WERI-Rb-1 (cell line): ENCODE measurements around the gene RFX4.

ENCODE experiments used
- DNase-seq: peaks from one replicate; pipeline ENCODE4 v3.0.0-alpha.2; 2020
- H3K27ac ChIP-seq: fragments of 250-450 bp; sonication (Bioruptor Pico); 2 replicates; pipeline ENCODE4 v1.5.1; 2020; ENCODE audit warnings: mild to moderate bottlenecking, moderate library complexity
- H3K27me3 ChIP-seq: fragments of 250-450 bp; sonication (Bioruptor Pico); 2 replicates; pipeline ENCODE4 v1.5.1; 2021; ENCODE audit warnings: mild to moderate bottlenecking, low read depth, moderate library complexity; ENCODE audit not compliant: insufficient read depth, severe bottlenecking
- H3K36me3 ChIP-seq: fragments of 250-450 bp; sonication (Bioruptor Pico); 2 replicates; pipeline ENCODE4 v1.5.1; 2020; ENCODE audit warnings: mild to moderate bottlenecking, moderate library complexity
- H3K4me3 ChIP-seq: 2 replicates; pipeline ENCODE4 v1.5.1; 2011; ENCODE audit warnings: low read depth, mild to moderate bottlenecking, control low read depth, low read length
- H3K9me3 ChIP-seq: fragments of 250-450 bp; sonication (Bioruptor Pico); 2 replicates; pipeline ENCODE4 v1.5.1; 2021; ENCODE audit warnings: mild to moderate bottlenecking, moderate library complexity; ENCODE audit not compliant: severe bottlenecking
- TF ChIP-seq, protein P1 (sequence below): IDR thresholded peaks from 2 replicates; pipeline ENCODE4 v1.5.1; 2011; ENCODE audit warnings: low read depth, mild to moderate bottlenecking, control low read depth, inconsistent platforms, low read length

Gene RFX4

DNA sequence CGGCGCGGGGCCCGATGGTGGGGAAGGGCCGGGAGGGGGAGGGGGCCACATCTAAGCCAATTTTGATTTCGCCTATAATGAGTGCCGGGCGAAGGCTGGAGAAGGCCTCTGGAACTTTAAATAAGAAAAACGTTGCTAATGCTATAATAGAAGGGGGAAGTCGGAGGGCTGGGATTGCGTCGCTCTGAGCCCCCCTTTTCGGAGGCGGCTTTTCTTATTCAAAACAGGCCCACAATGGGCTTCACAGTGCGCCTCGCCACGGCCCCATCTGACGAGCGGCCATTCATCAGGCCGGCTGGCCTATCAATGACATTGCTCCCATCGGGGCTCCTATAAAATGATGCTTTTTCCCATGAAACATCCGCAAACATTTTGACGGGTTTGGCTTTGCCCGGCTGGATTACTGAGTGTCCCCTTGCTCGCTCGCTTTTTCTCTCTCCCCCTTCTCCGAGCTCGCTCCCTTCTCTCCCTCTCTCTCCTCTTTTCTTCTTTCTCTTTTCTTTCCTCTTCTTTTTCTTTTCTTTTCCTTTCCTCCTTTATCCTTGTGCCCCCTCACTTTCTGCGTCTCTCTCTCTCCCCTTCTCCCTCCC, at the start of gene RFX4:
Gene RFX4 (plus strand): TSS at position 364 of the 590 bp plus-strand sequence. CDS start 317 bp downstream, outside the sequence.
- Histone ChIP-seq H3K9me3 (no peaks in the 10 kb centered on the region), H3K27ac (no peak within 1 kb of the TSS), H3K27me3 (peaks cover 90% of the 10 kb centered on the region), H3K36me3 (no peaks in the 10 kb centered on the region), H3K4me3 (no peak within 1 kb of the TSS)
- TF ChIP-seq, protein P1, sequence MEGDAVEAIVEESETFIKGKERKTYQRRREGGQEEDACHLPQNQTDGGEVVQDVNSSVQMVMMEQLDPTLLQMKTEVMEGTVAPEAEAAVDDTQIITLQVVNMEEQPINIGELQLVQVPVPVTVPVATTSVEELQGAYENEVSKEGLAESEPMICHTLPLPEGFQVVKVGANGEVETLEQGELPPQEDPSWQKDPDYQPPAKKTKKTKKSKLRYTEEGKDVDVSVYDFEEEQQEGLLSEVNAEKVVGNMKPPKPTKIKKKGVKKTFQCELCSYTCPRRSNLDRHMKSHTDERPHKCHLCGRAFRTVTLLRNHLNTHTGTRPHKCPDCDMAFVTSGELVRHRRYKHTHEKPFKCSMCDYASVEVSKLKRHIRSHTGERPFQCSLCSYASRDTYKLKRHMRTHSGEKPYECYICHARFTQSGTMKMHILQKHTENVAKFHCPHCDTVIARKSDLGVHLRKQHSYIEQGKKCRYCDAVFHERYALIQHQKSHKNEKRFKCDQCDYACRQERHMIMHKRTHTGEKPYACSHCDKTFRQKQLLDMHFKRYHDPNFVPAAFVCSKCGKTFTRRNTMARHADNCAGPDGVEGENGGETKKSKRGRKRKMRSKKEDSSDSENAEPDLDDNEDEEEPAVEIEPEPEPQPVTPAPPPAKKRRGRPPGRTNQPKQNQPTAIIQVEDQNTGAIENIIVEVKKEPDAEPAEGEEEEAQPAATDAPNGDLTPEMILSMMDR: no peak
- no peak for DNase-seq

DNA sequence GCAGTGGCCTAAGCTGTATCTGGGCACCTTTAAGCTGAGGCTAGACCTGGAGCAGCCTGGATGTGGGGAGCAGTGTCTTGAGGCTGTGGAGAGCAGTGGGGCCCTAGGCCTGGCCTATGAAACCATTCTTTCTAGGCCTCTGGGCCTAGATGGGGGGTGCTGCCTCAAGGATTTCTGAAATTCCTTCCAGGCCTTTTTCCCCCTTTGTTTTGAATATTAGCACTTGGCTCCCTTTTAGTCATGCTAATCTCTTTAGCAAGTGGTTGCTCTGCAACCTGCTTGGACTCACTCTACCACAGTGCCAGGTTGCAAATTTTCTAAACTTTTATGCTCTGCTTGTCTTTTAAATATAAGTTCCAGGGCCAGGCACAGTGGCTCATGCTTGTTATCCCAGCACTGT, 41.6 kb upstream of the RFX4 start:
- TF ChIP-seq, protein P1: no peak
- peaks cover 7% of the 10 kb centered on the region for H3K27me3 ChIP-seq
- DNase-seq: no peak
- H3K36me3 ChIP-seq: no peaks in the 10 kb centered on the region
- no peaks in the 10 kb centered on the region for H3K9me3 ChIP-seq
- H3K4me3 ChIP-seq: no peak overlapping the region
- no peak overlapping the region for H3K27ac ChIP-seq

DNA sequence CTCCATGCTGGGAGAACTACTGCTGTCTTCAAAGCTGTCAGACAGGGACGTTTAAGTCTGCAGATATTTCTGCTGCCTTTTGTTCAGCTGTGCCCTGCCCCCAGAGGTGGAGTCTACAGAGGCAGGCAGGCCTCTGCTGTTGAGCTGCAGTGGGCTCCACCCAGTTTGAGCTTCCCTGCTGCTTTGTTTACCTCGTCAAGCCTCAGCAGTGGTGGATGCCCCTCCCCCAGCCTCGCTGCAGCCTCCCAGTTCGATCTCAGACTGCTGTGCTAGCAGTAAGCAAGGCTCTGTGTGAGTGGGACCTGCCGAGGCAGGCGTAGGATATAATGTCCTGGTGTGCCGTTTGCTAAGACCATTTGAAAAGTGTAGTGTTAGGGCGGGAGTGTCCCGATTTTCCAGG, 31.4 kb upstream of the RFX4 start:
- no peak for DNase-seq
- no peaks in the 10 kb centered on the region for H3K36me3 ChIP-seq
- H3K4me3 ChIP-seq: no peak overlapping the region
- TF ChIP-seq, protein P1: no peak
- peaks cover 6% of the 10 kb centered on the region for H3K27me3 ChIP-seq
- H3K9me3 ChIP-seq: peaks cover 7% of the 10 kb centered on the region
- no peak overlapping the region for H3K27ac ChIP-seq

DNA sequence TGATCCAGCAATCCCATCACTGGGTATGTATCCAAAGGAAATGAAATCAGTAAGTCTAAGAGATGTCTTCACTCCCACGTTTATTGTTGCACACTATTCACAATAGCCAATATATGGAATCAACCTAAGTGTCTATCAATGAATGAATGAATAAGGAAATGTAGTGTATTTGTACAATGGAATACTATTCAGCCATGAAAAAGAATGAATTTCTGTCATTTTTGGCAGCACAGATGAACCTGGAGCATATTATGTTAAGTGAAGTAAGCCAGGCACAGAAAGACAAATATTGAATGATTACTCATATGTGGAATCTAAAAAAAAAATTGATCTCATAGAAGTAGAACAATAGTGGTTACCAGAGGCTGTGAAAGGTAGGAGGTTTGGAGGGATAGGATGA, 30.6 kb upstream of the RFX4 start:
- Histone ChIP-seq H3K36me3 (no peaks in the 10 kb centered on the region), H3K27ac (no peak overlapping the region), H3K27me3 (peaks cover 6% of the 10 kb centered on the region), H3K4me3 (no peak overlapping the region), H3K9me3 (peaks cover 7% of the 10 kb centered on the region)
- TF ChIP-seq, protein P1: no peak
- no peak for DNase-seq

DNA sequence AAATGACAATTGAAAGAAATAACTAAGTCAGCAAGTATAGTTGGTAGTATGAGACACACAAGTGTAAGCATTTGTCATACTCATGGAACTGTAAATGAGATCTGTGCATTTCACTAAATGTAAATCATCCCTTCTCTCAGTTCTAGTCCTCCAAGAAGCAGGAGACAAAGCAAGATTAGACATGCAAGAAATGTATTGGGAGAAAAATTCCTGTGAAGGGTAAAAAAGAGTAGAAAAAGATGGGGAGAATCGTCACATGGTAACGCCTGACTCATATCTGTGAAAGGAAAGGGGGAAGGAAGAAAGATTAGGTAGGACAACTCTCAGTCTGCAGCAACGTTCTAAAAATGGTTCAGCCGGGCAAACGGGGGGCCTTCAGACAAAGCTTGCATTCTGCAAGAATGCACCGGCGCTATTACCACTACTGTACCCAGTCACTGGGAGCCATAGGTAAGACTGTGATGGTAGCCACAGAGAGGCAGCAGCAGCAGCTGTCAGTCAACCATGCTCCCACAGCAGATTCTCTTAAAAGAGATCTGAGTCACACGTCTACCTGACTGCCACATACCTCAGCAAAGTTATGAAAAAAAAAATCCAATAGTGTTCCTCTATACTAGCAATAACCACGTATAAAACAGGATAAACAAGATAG, 18.0 kb upstream of the RFX4 start:
- H3K27ac ChIP-seq: no peak overlapping the region
- no peaks in the 10 kb centered on the region for H3K9me3 ChIP-seq
- peaks cover 43% of the 10 kb centered on the region for H3K27me3 ChIP-seq
- TF ChIP-seq, protein P1: no peak
- DNase-seq: no peak
- H3K4me3 ChIP-seq: no peak overlapping the region
- H3K36me3 ChIP-seq: no peaks in the 10 kb centered on the region
